Body of pancreas (tissue), 4 donors: Measurements from ENCODE around the gene DBX2.
"Not testable (repeated sequence)": the region's sequence is repeated elsewhere in the genome, so short reads cannot be mapped to it uniquely, and the experiment has no call there.

Experiments
- POLR2A ChIP-seq, 3 donors: fragments of 450-650 bp; IDR thresholded peaks; one replicate each; pipeline ENCODE4 v1.6.1; 2016; ENCODE audit warnings: antibody characterized with exemption in 3 of 3, mild to moderate bottlenecking in 2 of 3
- TF ChIP-seq, protein P1 (sequence below), 7 experiments: fragments of 450-650 bp in 4 of 7; fragments of 200-600 bp in 3 of 7; sonication (generic) in 3 of 7; IDR thresholded peaks; one replicate each; pipeline ENCODE4 v1.5.1; 2016 to 2019; ENCODE audit warnings: antibody characterized with exemption in 7 of 7

DNA sequence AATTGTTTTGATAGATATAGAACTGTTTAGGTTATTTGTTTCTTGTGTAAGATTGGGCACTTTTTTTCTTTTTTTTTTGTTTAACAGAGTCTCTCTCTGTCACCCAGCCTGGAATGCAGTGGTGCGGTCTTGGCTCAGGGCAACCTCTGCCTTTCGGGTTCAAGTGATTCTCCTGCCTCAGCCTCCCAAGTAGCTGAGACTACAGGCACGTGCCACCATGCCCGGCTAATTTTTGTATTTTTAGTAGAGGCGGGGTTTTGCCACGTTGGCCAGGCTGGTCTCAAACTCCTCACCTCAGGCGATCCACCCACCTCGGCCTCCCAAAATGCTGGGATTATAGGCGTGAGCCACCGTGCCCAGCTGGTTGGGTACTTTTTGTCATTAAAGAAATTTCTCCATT lies 66.0 kb downstream of the DBX2 start:
- TF ChIP-seq, protein P1, sequence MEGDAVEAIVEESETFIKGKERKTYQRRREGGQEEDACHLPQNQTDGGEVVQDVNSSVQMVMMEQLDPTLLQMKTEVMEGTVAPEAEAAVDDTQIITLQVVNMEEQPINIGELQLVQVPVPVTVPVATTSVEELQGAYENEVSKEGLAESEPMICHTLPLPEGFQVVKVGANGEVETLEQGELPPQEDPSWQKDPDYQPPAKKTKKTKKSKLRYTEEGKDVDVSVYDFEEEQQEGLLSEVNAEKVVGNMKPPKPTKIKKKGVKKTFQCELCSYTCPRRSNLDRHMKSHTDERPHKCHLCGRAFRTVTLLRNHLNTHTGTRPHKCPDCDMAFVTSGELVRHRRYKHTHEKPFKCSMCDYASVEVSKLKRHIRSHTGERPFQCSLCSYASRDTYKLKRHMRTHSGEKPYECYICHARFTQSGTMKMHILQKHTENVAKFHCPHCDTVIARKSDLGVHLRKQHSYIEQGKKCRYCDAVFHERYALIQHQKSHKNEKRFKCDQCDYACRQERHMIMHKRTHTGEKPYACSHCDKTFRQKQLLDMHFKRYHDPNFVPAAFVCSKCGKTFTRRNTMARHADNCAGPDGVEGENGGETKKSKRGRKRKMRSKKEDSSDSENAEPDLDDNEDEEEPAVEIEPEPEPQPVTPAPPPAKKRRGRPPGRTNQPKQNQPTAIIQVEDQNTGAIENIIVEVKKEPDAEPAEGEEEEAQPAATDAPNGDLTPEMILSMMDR (IDR thresholded peaks at IDR 0.05): not testable (repeated sequence)
- TF ChIP-seq POLR2A (IDR thresholded peaks at IDR 0.05): not testable (repeated sequence)
